H1 (cell line): ENCODE results near the gene AHCY. TPM values are rescaled to one million over a fixed set of nuclear protein-coding genes. Genes with fewer than 3 reads are reported as not detected.

Experiments used
- CTCF ChIA-PET: fragments of 300-600 bp; sonication (Branson Sonifier 250); formaldehyde crosslinking; loops from one replicate; lab custom pipeline; 2021; ENCODE audit not compliant: partially characterized antibody; lab: Charles Lee
- POLR2A ChIA-PET: fragments of 300-600 bp; sonication (Branson Sonifier 250); formaldehyde crosslinking; loops from one replicate; lab custom pipeline; 2021; ENCODE audit warnings: inconsistent platforms; ENCODE audit not compliant: partially characterized antibody; lab: Charles Lee
- DNase-seq, 2 experiments: peaks; one replicate each; pipeline versions ENCODE4 v3.0.0 to v3.0.0-alpha.2; 2010 to 2022; ENCODE audit warnings: low spot score in 2 of 2, low read depth in 1 of 2, mixed read lengths in 1 of 2
- FAIRE-seq: peaks from 2 replicates; lab custom pipeline; 2011; peaks lifted over from hg19 to GRCh38; lab: Jason Lieb, UNC
- H2AFZ ChIP-seq: 2 replicates; pipeline ENCODE4 v1.8.1; 2012; ENCODE audit warnings: low read length, inconsistent platforms
- H2AK5ac ChIP-seq: 2 replicates; pipeline ENCODE4 v1.6.1; 2013; ENCODE audit warnings: low read depth, low read length
- H2BK120ac ChIP-seq: replicated peaks from 2 replicates; pipeline ENCODE3; 2013; ENCODE audit warnings: low read depth, low read length, inconsistent platforms
- H2BK12ac ChIP-seq: 2 replicates; pipeline ENCODE4 v1.6.1; 2013; ENCODE audit warnings: low read depth, low read length
- H2BK15ac ChIP-seq: 2 replicates; pipeline ENCODE4 v1.6.1; 2013; ENCODE audit warnings: low read length
- H2BK20ac ChIP-seq: 2 replicates; pipeline ENCODE4 v1.6.1; 2013; ENCODE audit warnings: low read length
- H2BK5ac ChIP-seq: 2 replicates; pipeline ENCODE4 v1.6.1; 2013; ENCODE audit warnings: low read depth, low read length
- H3K14ac ChIP-seq: 2 replicates; pipeline ENCODE4 v1.6.1; 2013; ENCODE audit warnings: inconsistent platforms; ENCODE audit not compliant: insufficient read length
- H3K18ac ChIP-seq: 2 replicates; pipeline ENCODE4 v1.6.1; 2013; ENCODE audit warnings: low read length; ENCODE audit errors: extremely low read depth
- H3K23ac ChIP-seq: 2 replicates; pipeline ENCODE4 v1.6.1; 2013; ENCODE audit warnings: inconsistent platforms; ENCODE audit not compliant: insufficient read length
- H3K23me2 ChIP-seq: 2 replicates; pipeline ENCODE4 v1.6.1; 2013; ENCODE audit warnings: low read depth, low read length
- H3K27ac ChIP-seq: 2 replicates; pipeline ENCODE4 v1.6.1; 2011; ENCODE audit warnings: low read depth, low read length, inconsistent platforms
- H3K27me3 ChIP-seq, 4 experiments: replicated peaks in 1 of 4; 1 replicate in 1 of 4; 2 replicates in 3 of 4; pipeline versions ENCODE4 v1.6.1 to v1.8.1; 2011 to 2013; ENCODE audit warnings: low read length in 3 of 4, mild to moderate bottlenecking in 3 of 4, inconsistent platforms in 2 of 4, mixed read lengths in 2 of 4, moderate library complexity in 1 of 4; ENCODE audit not compliant: control insufficient read depth in 3 of 4, insufficient read depth in 3 of 4; ENCODE audit errors: extremely low read depth in 1 of 4
- H3K36me3 ChIP-seq, 4 experiments: 2 replicates each; pipeline versions ENCODE4 v1.6.1 to v1.8.1; 2011 to 2013; ENCODE audit warnings: mild to moderate bottlenecking in 4 of 4, low read length in 3 of 4, moderate library complexity in 2 of 4, control low read depth in 1 of 4, inconsistent platforms in 1 of 4; ENCODE audit not compliant: insufficient read depth in 4 of 4, control insufficient read depth in 2 of 4
- H3K4ac ChIP-seq: replicated peaks from 2 replicates; pipeline ENCODE3; 2013; ENCODE audit warnings: low read length, low read depth, mixed read lengths, inconsistent platforms; ENCODE audit not compliant: insufficient read length
- H3K4me1 ChIP-seq, 4 experiments: replicated peaks in 1 of 4; 1 replicate in 1 of 4; 2 replicates in 3 of 4; pipeline versions ENCODE4 v1.6.1 to v1.8.1; 2011 to 2013; ENCODE audit warnings: low read length in 3 of 4, inconsistent platforms in 2 of 4, mixed read lengths in 1 of 4; ENCODE audit not compliant: insufficient read depth in 4 of 4, control insufficient read depth in 3 of 4
- H3K4me2 ChIP-seq, 2 experiments: 2 replicates each; pipeline versions ENCODE4 v1.6.1 to v1.8.1; 2011 to 2013; ENCODE audit warnings: low read depth in 2 of 2, low read length in 2 of 2, control low read depth in 1 of 2, inconsistent platforms in 1 of 2, mild to moderate bottlenecking in 1 of 2; ENCODE audit not compliant: insufficient read depth in 1 of 2
- H3K4me3 ChIP-seq, 4 experiments: fragments of 200-600, 300-600 bp in 1 of 4; sonication (generic), shearing (Covaris generic), sonication (Bioruptor Twin) in 1 of 4; 2 replicates each; pipeline versions ENCODE4 v1.5.1 to v1.8.1; 2011 to 2016; ENCODE audit warnings: low read length in 4 of 4, low read depth in 3 of 4, control low read depth in 2 of 4, inconsistent platforms in 2 of 4, mild to moderate bottlenecking in 2 of 4, mixed read lengths in 1 of 4, moderate library complexity in 1 of 4; ENCODE audit not compliant: insufficient read depth in 2 of 4; ENCODE audit errors: extremely low read depth in 1 of 4
- H3K56ac ChIP-seq: replicated peaks from 2 replicates; pipeline ENCODE3; 2013; ENCODE audit warnings: low read depth, mild to moderate bottlenecking, mixed read lengths, low read length, inconsistent platforms; ENCODE audit not compliant: insufficient read length
- H3K79me1 ChIP-seq: 2 replicates; pipeline ENCODE4 v1.6.1; 2013; ENCODE audit warnings: low read depth, low read length, control low read depth
- H3K79me2 ChIP-seq, 2 experiments: 2 replicates each; pipeline versions ENCODE4 v1.6.1 to v1.8.1; 2012 to 2013; ENCODE audit warnings: low read length in 2 of 2, mild to moderate bottlenecking in 2 of 2, inconsistent platforms in 1 of 2; ENCODE audit not compliant: insufficient read depth in 2 of 2, control insufficient read depth in 1 of 2
- H3K9ac ChIP-seq, 4 experiments: replicated peaks in 1 of 4; 1 replicate in 1 of 4; 2 replicates in 3 of 4; pipeline versions ENCODE4 v1.6.1 to v1.8.1; 2011 to 2013; ENCODE audit warnings: low read depth in 3 of 4, low read length in 3 of 4, control low read depth in 2 of 4, mild to moderate bottlenecking in 2 of 4, moderate library complexity in 2 of 4, inconsistent platforms in 1 of 4; ENCODE audit errors: extremely low read depth in 1 of 4
- H3K9me3 ChIP-seq, 2 experiments: 2 replicates each; pipeline versions ENCODE4 v1.6.1 to v1.8.1; 2012 to 2013; ENCODE audit warnings: mild to moderate bottlenecking in 2 of 2, moderate library complexity in 2 of 2, control low read depth in 1 of 2, inconsistent platforms in 1 of 2, low read depth in 1 of 2, low read length in 1 of 2, mixed read lengths in 1 of 2; ENCODE audit not compliant: insufficient read depth in 2 of 2
- H4K20me1 ChIP-seq, 2 experiments: replicated peaks in 1 of 2; 2 replicates each; pipeline versions ENCODE3 to v1.8.1; 2011 to 2013; ENCODE audit warnings: inconsistent platforms in 2 of 2, low read length in 2 of 2, mild to moderate bottlenecking in 1 of 2; ENCODE audit not compliant: insufficient read depth in 2 of 2, control insufficient read depth in 1 of 2
- H4K5ac ChIP-seq: 2 replicates; pipeline ENCODE4 v1.6.1; 2013; ENCODE audit warnings: low read length, low read depth, mixed read lengths, inconsistent platforms; ENCODE audit not compliant: insufficient read length
- H4K8ac ChIP-seq: 2 replicates; pipeline ENCODE4 v1.8.0; 2013; ENCODE audit warnings: mild to moderate bottlenecking, moderate library complexity, low read length, inconsistent platforms; ENCODE audit not compliant: insufficient read depth; ENCODE audit errors: extremely low read depth
- H4K91ac ChIP-seq: replicated peaks from 2 replicates; pipeline ENCODE3; 2013; ENCODE audit warnings: low read length, mixed read lengths, inconsistent platforms; ENCODE audit not compliant: insufficient read length
- BACH1 ChIP-seq: IDR thresholded peaks from 2 replicates; pipeline ENCODE4 v1.6.1; 2012; ENCODE audit warnings: low read length, improper control_type of control experiment
- BCL11A ChIP-seq, 2 experiments: IDR thresholded peaks; one replicate each; pipeline ENCODE4 v1.6.1; 2011; ENCODE audit warnings: low read depth in 2 of 2, low read length in 2 of 2, mild to moderate bottlenecking in 2 of 2
- EGR1 ChIP-seq: IDR thresholded peaks from 2 replicates; pipeline ENCODE4 v1.6.1; 2011; ENCODE audit warnings: low read depth, low read length, borderline replicate concordance
- GTF2F1 ChIP-seq: IDR thresholded peaks from 2 replicates; pipeline ENCODE4 v1.6.1; 2012; ENCODE audit warnings: low read depth, low read length, improper control_type of control experiment, borderline replicate concordance
- KDM1A ChIP-seq: fragments of 200-600, 300-600 bp; sonication (generic); IDR thresholded peaks from 2 replicates; pipeline ENCODE4 v1.7.1; 2016; ENCODE audit warnings: mild to moderate bottlenecking, low read length, borderline replicate concordance
- KDM4A ChIP-seq: IDR thresholded peaks from one replicate; pipeline ENCODE4 v1.7.1; 2012; ENCODE audit warnings: low read depth, mild to moderate bottlenecking, moderate library complexity, low read length, inconsistent platforms; ENCODE audit not compliant: severe bottlenecking
- KDM5A ChIP-seq: fragments of 200-600 bp; IDR thresholded peaks from 2 replicates; pipeline ENCODE4 v1.7.1; 2012; ENCODE audit warnings: mild to moderate bottlenecking, low read length, inconsistent platforms, mixed read lengths
- NRF1 ChIP-seq: IDR thresholded peaks from 2 replicates; pipeline ENCODE4 v1.6.1; 2011; ENCODE audit warnings: mild to moderate bottlenecking, low read depth, low read length, improper control_type of control experiment
- RNF2 ChIP-seq: fragments of 200-900, 300-1000 bp; sonication (generic); IDR thresholded peaks from 2 replicates; pipeline ENCODE4 v1.7.1; 2016; ENCODE audit warnings: borderline replicate concordance, low read depth, mild to moderate bottlenecking, antibody characterized with exemption, low read length; ENCODE audit not compliant: poor library complexity, severe bottlenecking; ENCODE audit errors: missing control alignments
- SAP30 ChIP-seq: fragments of 300-600 bp; sonication (generic); IDR thresholded peaks from 2 replicates; pipeline ENCODE4 v1.7.1; 2012; ENCODE audit warnings: low read length, moderate library complexity, mild to moderate bottlenecking, inconsistent platforms; ENCODE audit not compliant: insufficient read depth, insufficient replicate concordance
- SIN3A ChIP-seq, 2 experiments: IDR thresholded peaks in 1 of 2; conservative IDR thresholded peaks in 1 of 2; 2 replicates each; pipeline ENCODE4 v1.6.1; 2011 to 2012; ENCODE audit warnings: low read length in 2 of 2, improper control_type of control experiment in 1 of 2, low read depth in 1 of 2, mild to moderate bottlenecking in 1 of 2
- SIX5 ChIP-seq: IDR thresholded peaks from 2 replicates; pipeline ENCODE4 v1.6.1; 2011; ENCODE audit warnings: mild to moderate bottlenecking, low read depth, low read length
- TEAD4 ChIP-seq: IDR thresholded peaks from 2 replicates; pipeline ENCODE4 v1.6.1; 2012; ENCODE audit warnings: low read depth, low read length, inconsistent platforms, mixed read lengths
- WGBS, 2 experiments: shearing (Covaris generic) in 1 of 2; methylation state at CpG; one replicate each; pipeline versions ENCODE4 v1.1.6 to v1.1.7; 2013 to 2015; ENCODE audit warnings: low lambda C conversion rate in 2 of 2, mixed read lengths in 2 of 2, inconsistent platforms in 1 of 2, low coverage in 1 of 2, missing lambda C conversion rate in 1 of 2; ENCODE audit not compliant: insufficient replicate concordance in 2 of 2, insufficient coverage in 1 of 2, insufficient read length in 1 of 2; ENCODE audit errors: extremely low coverage in 1 of 2, missing lambda C conversion rate in 1 of 2; 5-methylcytosine and 5-hydroxymethylcytosine counted together
- polyA plus RNA-seq, 7 experiments: library from polyadenylated mRNA; depleted of rRNA in 3 of 7; stranded (reverse) in 5 of 7; unstranded in 2 of 7; fragments of >200 nt in 5 of 7; fragments of 200-250 nt in 2 of 7; gene quantifications; 1 replicate in 5 of 7; 2 replicates in 1 of 7; 4 replicates in 1 of 7; pipeline versions ENCODE4 v1.2.1 to v1.2.3, GENCODE V29; 2011 to 2013; ENCODE audit warnings: missing spikeins in 2 of 7, mixed read lengths in 2 of 7
- total RNA-seq: library from RNA; stranded (reverse); fragmentation: NEBNext Ultra II Directional; extraction: Animal tissue kit (Norgen Biotek cat#: 25700); gene quantifications from 2 replicates; pipeline ENCODE4 v1.2.1, GENCODE V29; 2021

AHCY gene
- total and polyA plus RNA-seq, 2 of the 8 experiments (the other 6 are each of a cell fraction or from before 2014, with no cell fraction given) = 404 to 638 TPM

DNA sequence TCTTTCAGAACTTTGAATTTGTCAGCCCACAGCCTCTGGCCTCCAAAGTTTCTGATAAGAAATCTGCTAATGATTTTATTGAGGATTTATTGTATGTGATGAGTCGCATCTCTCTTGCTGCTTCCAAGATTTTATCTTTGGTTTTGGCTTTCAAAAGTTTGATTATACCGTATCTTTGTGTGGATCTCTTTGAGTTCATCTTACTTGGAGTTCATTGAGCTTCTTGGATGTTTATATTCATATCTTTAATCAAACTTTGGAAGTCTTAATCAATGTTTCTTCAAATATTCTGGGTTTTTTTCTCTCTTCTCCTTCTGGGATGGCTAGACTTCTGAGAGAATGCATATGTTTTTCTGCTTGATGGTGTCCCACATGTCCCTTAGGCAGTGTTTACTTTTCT lies 65.2 kb downstream of the AHCY start:
- Histone ChIP-seq H3K56ac (no peak overlapping the region), H3K4me3 (no peak overlapping the region), H4K20me1 (no peaks in the 10 kb centered on the region), H3K27ac (no peak overlapping the region), H2BK120ac (no peak overlapping the region), H4K5ac (no peak overlapping the region), H3K9me3 (no peaks in the 10 kb centered on the region), H2BK12ac (no peak overlapping the region), H3K23me2 (no peaks in the 10 kb centered on the region; the same call in 1 of the 2 replicates), H2BK20ac (no peak overlapping the region), H3K4me2 (no peak overlapping the region), H3K9ac (no peak overlapping the region), H3K4me1 (no peaks in the 10 kb centered on the region), H2AFZ (no peak overlapping the region), H3K79me1 (no peaks in the 10 kb centered on the region), H3K79me2 (no peaks in the 10 kb centered on the region), H3K18ac (no peak overlapping the region), H3K36me3 (no peaks in the 10 kb centered on the region), H3K23ac (no peak overlapping the region), H3K4ac (no peak overlapping the region), H3K27me3 (no peaks in the 10 kb centered on the region), H4K8ac (no peak overlapping the region), H3K14ac (no peak overlapping the region), H4K91ac (no peak overlapping the region), H2BK15ac (no peak overlapping the region), H2AK5ac (no peak overlapping the region), H2BK5ac (no peak overlapping the region)
- CTCF ChIA-PET = no interaction called here
- FAIRE-seq = no peak
- POLR2A ChIA-PET = no interaction called here
- TF ChIP-seq GTF2F1 = no peak
- TF ChIP-seq SIN3A (conservative IDR thresholded peaks at IDR 0.05 in 1 of 2, IDR thresholded peaks at IDR 0.05 in 1 of 2; ENCODE audit: low read depth in 1 of 2, low read length in 2 of 2) = no peak
- no peak for TF ChIP-seq NRF1
- TF ChIP-seq SAP30 = no peak
- no peak for TF ChIP-seq TEAD4
- no peak for TF ChIP-seq EGR1
- no peak for TF ChIP-seq RNF2
- no peak for TF ChIP-seq KDM5A
- no peak for TF ChIP-seq SIX5
- TF ChIP-seq BACH1 = no peak
- no peak for TF ChIP-seq KDM4A
- TF ChIP-seq KDM1A = no peak
- TF ChIP-seq BCL11A (IDR thresholded peaks at IDR 0.05; ENCODE audit: low read depth in 2 of 2, low read length in 2 of 2) = no peak
- no peak for DNase-seq
- 89% methylated on average over 2 of the region's 2 CpGs; no CpG with 5 or more reads in 1 of the 2 experiments for WGBS, 2 experiments
